Hematopoietic multipotent progenitor cell treated with erythropoietin and hydrocortisone succinate and interleukin-3 and kit ligand, for 15 days (in vitro differentiated cells): ENCODE data around the gene OPHN1.
"Not testable (repeated sequence)": the region's sequence is repeated elsewhere in the genome, so short reads cannot be mapped to it uniquely, and the experiment has no call there.

Experiments used
- DNase-seq: peaks from one replicate; pipeline ENCODE4 v3.0.0-alpha.2; 2015; ENCODE audit warnings: low spot score

OPHN1 gene

DNA sequence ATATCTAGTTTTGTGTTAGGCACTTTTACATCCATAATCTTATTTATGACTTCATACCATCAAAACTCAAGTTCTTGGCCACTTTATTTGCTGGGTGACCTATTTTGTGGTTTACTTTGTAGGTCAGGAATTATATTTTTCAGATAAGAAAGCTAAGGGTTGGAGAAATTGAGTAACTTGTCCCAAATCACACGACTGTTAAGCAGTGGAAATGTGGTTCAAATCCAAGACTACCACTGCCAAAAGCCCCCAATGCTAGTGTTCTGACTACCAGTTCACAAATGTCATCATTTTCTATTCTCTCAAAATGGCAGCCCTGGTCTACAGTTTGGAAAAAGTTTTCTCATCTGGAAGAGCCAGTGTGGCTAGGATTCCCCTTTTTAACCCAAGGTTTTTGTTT is 74.6 kb downstream of the OPHN1 start:
- no peak for DNase-seq

DNA sequence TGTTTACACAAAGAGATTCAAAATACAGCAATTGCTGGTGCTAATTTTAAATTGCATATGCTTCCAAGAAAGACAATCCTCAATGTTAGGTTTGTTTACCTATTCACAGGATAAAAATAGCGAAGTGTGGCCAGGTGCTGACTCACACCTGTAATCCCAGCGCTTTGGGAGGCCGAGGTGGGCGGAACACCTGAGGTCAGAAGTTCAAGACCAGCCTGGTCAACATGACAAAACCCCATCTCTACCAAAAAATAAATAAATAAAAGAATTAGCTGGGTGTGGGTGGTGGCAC is 77.7 kb downstream of the OPHN1 start:
- no peak for DNase-seq

DNA sequence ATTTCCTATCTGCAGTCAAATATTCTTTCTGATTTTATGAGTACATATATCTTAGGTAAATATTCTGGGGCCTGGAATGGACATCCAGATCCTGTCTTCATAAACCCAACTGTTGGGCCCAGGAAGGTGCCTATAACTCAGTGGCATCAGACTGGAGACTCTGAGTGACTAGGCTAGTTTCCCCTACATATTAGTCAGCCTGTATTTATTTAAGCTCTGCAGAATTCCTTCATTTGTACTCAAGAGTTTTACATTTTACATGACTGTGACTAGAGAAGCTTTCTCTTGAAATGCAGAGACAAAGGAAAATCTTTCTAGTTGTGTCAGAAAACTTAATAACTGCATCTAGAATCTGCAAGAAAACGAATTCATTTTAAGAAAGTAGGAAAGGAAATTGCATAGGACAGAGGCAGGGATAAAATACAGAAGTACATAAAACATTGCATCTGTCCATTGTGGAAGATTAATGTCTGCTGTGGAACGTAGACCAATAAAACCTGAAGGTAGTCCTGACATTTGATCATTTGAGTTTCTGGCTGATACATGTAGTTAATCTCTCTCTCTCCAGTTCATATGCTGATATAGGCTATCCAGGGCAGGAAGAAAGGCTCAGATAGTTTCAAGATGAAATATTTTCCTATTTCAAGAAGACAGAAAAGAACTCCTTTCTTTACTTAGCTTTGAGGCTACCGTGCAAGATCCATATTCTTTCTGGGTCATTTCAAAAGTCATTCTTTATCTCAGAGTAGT is 78.2 kb downstream of the OPHN1 start:
- no peak for DNase-seq

DNA sequence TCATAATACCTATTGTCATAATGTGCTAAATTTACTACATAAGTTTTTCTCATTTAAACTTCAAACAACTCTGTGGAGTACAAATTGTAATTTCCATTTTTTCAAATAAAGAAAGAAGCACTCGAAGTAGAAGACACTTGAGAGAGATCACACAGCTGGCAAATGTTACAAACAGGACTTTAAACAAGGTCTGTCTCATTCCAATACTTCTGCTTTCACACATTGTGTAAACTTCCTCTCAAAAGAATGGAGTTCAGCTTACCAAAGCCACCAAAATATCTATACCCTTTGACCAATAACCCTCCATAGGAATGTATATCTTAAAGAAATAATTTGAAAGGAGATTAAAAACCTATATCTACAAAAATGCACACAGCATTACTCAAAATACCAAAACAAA is 88.3 kb downstream of the OPHN1 start:
- DNase-seq = no peak

DNA sequence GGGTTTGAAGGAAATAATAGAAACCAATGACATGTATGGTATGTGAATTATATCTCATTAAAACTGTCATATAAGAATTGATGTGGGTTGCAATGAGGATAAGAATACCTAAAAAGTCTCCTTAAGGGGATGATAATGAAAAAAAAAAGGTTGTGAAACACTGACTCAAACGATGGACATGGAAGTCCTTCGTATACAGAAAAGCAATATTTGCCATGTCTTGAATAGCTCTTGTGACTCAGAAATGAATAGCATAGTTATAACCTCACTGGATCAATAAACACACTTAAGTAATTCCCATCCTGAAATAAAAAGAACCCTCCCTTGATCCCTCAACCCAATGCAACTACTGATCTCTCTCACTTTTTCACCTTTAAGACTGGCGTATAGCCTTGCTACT is 89.7 kb downstream of the OPHN1 start:
- DNase-seq = no peak

DNA sequence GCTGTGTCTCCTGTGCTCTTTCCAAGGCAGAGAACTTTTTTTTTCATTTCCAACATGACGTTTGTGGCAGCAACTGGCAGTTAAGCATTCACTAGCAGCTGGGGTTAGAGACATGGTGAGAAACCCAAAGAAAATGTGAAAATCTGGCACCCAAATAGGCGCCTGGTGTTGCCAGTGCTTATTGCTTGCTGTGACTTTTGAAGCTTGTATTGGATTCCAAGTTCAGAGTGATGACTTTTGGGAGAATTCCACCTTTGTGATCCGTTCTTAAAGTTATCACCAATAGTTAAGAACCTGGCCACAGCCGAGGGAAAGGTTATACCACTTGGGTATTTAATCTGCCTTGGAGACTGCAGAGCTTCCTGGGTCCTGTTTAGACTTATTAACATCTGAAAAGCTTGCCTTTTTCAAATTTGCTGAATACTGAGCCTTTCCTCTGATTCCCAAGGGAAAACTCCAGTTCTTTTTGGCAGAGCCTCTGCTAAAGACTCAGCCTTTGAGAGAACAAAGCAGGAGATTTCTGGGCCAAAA is 101.0 kb downstream of the OPHN1 start:
- no peak for DNase-seq

DNA sequence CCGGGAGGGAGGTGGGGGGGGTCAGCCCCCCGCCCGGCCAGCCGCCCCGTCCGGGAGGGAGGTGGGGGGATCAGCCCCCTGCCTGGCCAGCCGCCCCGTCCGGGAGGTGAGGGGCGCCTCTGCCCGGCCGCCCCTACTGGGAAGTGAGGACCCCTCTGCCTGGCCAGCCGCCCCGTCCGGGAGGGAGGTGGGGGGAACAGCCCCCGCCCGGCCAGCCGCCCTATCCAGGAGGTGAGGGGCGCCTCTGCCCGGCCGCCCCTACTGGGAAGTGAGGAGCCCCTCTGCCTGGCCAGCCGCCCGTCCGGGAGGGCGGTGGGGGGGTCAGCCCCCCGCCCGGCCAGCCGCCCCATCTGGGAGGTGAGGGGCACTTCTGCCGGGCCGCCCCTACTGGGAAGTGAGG is 106.5 kb downstream of the OPHN1 start:
- not testable (repeated sequence) for DNase-seq

DNA sequence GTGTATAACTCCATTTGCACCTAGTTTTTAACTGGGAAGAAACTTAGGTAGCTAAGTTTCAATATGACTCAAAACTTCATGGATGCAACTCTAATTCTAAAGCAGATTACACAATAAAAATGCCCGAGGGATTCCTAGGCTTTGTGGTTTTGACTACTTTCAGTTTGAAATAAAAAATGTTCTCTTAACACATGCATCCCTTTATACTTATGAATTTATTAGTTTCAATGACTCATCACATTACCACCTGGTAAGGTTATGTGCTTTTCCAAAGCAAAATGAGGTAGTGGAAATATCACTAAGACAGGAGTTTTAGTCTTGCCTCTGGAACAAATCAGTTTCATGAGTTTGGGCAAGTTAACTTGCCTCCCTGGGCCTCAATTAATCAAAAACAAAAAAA is 125.5 kb downstream of the OPHN1 start:
- DNase-seq = no peak

DNA sequence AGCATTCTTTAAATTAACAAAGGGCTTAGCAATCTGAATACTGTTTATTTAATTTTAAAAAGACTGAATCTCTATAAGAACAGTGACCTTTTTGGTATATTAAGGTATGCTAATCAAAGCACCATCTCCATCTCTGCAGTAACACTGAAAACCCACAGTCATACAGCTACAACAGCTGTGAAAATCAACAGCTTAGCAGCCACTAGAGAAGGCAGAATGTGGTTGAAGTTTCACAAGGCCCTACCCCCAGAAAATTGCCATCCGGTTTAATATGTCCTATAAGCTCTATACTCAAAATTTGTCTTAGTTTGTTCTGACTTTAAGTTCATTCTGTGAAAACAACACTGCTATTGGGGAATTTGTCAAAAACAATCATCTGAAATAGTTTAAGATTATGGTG is 128.7 kb downstream of the OPHN1 start:
- DNase-seq = no peak

DNA sequence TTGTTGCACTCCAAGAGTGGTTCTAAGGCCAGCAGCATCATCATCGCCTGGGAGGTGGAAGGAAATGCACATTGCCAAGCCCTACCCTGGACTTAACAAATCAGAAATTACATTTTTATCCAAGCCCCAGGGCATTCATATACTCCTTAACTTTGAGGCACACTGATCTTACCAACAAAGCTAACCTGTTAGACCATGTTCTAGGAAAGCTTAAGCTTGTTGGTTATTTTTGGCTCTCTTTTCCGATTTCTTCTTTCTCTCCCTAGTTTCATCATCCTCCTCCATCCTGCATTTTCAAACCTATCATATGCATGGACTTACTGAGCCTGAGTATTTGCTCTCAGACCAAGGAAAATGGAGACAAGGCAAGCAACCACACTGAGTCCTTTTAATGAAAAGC is 133.4 kb downstream of the OPHN1 start:
- DNase-seq = no peak

DNA sequence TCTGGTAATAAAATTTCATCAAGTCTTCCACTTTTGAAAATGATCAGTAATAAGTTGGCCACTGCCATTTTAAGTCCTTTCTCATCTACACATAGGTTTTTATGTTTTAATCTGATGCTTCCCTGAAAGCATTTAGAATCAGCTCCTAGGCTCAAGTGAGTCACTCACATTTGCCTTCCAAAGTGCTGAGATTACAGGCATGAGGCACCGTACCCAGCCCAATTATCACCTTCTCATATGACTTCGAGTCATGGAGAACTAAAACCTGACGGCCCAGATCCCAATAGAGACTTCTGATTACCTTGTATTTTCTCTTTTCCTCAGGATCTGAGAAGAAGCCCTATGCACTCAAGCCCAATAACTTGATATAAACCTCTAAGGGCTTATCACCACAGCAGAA is 140.8 kb downstream of the OPHN1 start:
- no peak for DNase-seq

DNA sequence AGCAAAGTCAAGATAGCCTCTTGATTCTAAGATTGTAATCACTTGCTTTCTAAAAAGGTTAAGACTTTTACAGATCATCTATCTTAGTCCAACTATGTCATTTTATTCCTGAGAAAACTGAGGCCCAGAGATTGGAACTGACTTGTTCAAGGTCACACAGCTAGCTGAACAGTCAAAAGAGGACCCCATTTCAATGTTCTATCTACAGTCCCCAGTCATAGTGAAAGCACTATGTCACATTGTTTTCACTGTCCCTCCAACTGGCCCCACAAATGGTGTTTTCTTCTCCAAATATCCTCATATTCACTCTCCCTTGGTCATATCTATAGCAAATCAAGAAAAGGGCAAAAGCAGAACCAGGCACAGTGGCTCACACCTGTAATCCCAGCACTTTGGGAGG is 145.2 kb downstream of the OPHN1 start:
- DNase-seq = no peak

DNA sequence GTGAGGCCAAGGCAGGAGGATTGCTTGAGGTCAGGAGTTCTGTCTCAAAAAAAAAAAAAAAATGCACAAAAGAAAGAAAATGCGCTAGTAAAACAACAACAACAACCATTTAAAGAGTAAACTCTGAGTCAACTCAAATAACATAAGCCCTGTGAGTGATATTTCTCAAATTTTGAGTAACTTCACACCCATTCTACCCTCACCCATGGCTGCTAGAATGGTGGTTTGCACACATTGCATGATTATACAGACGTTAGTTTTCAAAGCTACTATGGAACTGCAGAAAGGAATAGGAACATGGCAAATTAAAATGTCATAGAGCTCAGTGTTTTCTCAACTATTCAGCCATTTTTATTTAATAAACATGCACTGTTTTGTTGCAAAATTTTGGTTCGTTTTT is 145.9 kb downstream of the OPHN1 start:
- DNase-seq = no peak

DNA sequence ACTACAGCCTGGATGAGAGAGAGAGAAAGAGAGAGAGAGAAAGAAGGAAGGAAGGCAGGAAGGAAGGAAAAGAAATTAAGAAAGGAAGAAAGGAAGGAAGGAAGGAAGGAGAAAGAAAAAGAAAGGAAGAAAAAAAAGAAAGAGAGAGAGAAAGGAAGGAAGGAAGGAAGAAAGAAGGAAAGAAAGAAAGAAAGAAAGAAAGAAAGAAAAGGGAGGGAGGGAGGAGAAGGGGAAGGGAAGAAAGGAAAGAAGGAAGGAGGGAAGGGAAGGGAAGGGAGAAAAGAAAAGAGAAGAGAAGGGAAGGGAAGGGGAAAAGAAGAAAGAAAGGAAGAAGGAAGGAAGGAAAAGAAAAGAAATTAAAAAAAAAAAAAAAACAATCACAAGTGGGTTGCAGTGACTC is 146.3 kb downstream of the OPHN1 start:
- no peak for DNase-seq

DNA sequence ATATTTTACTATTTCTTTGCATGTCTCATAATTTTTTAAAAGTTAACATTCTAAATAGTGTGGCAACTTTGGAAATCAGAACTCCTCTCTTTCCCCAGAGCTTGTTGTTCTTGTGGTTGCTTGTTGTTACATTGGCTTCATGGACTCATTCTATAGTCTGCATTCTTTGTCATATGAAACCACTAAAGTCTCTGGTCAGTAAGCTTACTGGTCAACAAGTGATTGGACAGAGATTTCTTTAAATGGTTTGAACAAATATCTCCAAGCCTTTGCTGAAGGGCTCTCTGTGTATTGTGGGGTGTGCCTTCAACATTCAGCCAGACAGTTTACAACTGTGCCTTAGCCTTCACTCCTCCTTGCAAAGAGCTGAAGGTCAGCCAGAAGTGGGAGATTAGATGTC is 147.2 kb downstream of the OPHN1 start:
- DNase-seq = no peak

DNA sequence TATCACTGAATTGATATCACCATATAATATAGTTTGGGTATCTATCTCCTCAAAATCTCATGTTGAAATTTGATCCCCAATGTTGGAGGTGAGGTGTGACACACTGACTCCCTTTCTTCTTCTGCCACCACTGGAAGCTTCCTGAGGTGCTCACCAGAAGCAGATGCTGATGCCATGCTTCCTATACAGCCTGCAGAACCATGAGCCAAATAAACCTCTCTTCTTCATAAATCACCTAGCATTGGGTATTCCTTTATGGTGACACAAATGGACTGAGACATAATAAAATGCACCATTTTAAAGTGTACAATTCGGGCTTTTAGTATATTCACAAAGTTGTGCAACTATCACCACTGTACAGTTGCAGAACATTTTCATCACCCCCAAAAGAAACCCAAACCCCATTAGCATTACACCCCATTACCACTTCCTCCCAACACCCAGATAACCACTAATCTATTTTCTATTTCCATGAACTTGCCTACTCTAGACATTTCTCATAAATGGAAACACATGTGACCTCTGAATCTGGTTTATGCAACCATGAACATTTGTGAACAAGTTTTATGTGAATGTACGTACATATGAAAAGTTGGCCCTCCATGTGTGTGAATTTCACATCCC is 148.9 kb downstream of the OPHN1 start:
- no peak for DNase-seq

DNA sequence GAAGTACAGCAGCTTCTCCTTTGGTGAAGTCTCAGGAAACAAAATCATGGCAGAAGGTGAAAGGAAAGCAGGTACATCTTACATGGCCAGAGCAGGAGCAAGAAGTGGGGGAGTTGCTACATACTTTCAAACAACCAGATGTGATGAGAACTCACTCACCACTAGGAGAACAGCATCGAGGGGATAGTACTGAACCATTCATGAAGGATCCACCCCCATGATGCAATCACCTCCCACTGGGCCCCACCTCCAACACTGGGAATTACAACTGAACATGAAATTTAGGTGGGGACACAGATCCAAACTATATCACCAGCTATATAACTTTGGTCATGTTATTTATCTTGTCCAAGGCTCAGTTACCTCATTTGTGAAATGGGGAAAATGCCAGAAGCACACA is 159.4 kb downstream of the OPHN1 start:
- no peak for DNase-seq

DNA sequence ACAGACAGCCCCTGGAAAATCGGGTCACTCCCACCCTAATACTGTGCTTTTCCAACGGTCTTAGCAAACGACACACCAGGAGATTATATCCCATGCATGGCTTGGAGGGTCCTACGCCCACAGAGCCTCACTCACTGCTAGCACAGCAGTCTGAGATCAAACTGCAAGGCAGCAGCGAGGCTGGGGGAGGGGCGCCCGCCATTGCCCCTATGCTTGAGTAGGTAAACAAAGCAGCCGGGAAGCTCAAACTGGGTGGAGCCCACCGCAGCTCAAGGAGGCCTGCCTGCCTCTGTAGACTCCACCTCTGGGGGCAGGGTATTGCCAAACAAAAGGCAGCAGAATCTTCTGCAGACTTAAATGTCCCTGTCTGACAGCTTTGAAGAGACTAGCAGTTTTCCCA is 168.5 kb downstream of the OPHN1 start:
- not testable (repeated sequence) for DNase-seq

DNA sequence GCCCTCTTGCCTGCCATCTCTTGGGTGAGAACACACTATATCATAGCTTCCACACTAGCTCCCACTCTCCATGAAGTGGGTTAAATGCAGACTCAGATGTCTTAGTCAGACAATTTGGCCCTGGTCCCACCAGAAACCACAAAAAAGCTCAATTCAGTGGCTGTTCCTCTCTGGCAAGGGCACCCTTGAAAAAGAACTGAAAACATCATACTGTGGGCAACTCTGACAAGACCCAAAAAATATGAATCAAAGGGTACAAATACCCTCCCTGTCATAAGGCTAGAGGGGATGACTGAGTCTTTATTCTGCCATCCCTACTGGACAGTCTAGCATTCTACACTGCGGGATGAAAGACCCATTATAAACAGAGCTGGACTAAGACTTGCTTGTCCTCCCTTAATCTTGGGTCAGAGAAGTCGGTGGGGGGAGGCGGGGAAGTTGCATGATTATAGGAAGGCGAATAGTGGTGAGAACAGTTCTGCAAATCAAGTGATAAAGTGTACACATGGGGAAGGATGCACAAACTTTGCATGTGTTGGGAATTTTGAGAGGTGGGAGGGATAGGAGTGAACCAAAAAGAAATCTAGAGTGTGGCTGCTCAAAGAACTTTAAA is 172.1 kb downstream of the OPHN1 start:
- DNase-seq = no peak

DNA sequence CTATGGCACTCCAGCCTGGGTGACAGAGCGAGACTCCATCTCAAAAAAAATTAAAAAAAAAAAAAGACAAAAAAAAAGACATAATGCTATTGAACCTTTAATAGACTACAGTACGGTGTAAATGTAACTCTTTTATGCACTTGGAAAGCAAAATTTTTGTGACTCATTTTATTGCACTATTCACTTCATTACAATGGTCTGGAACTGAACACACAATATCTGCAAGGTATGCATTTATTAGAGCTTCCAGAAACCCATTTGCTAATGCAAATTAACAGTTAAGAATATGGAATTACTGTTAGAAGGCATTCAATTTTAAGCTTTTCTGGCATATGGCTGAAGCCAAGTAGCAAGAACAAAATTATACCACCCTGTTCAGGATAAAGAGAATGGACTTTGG is 176.3 kb downstream of the OPHN1 start:
- no peak for DNase-seq

DNA sequence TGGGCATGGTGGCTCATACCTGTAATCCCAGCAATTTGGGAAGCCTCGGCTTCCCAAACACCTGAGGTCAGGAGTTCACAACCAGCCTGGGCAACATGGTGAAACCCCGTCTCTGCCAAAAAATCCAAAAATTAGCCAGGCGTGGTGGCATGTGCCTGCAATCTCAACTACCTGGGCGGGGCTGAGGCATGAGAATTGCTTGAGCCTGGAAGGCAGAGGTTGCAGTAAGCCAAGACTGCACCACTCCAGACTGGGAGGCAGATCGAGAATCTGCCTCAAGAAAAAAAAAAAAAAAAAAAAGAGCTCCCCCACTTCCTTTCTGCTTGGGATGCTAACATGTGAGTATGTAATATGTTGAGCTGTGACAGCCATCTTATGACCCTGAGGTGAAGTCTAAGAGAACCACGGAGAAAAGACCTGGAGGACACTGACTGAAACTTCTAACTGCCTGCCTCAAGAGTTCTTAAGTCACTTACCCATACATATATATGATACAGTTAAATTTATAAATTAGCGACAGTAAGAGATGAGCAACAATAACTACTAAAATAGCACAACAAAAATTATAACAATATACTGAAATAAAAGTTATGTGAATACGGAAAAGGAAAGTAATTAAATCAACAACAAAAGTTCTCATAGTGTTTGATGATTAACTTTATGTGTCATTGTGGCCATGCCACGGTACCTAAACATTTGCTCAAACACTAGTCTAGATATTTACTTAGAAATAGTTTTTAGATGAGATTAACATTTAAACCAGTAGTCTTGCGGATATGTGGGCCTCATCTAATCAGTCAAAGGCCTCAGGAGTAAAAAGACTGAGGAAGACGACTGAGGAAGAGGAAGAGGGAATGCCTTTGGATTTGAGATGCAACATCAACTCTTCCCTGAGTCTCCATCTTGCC is 178.3 kb downstream of the OPHN1 start:
- no peak for DNase-seq

DNA sequence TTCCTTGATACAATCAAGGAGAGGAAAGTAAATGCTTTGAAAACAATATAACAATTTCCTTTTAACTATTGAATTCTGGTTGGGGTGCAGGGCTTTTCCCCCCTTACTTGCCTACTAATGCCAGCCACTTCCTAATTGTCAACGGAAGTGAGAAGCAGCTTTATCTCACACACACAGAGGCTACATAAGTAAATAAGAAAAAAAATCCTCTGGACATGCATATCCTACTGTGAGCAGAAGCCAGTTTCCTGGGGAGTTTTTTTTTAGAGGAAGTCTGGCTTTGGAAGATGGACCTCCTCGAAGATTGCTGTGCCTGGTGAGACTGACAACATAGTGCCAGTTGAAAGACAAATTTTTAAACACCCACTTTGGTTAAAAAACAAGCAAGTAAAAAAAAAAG is 180.6 kb downstream of the OPHN1 start:
- DNase-seq = no peak

DNA sequence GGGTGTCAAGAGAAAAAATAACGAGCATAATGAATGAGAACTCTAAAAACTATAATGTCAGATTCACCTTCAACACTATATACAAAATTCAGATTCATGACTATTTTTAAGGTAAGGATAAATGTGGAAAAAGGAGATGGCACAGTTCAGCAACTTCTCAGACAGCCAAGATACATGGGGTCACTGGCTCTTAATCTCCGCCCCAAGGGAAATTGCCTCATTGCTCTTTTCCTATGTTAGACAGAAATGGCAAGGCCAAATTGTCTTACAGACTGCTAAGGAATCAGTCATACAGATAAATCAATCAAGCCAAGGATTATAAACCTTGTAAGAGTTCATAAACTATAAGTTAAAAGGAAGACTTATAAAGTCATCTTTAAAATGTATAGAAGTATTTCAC is 183.4 kb downstream of the OPHN1 start:
- no peak for DNase-seq
